ENCODE measurements around the gene CXCL5. TPM values are rescaled to one million over a fixed set of nuclear protein-coding genes. Genes with fewer than 3 reads are reported as not detected.

Gene CXCL5
- total and polyA plus RNA-seq, 2 of the 13 experiments (the other 11 are each of a cell fraction or from before 2014, with no cell fraction given), result not detected

DNA sequence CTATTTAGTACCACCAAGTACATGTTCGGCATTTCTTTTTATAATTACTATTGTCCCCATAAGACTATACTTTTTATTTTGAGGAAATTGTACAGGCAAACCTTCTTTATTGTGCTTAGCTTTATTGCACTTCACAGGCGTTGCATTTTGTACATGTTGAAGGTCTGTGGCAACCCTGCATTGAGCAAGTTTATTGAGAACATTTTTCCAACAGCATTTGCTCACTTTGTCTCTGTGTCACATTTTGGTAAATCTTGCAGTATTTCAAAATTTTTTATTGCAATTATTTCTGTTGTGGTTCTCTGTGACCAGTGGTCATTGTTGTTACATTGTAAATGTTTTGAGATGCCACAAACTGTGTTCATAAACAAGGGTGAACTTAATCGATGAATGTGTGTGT is 10.8 kb upstream of the CXCL5 start (continued):
- no peak for TF ChIP-seq SMYD3 (CRISPR knock-in tag; IDR thresholded peaks at IDR 0.05)
- TF ChIP-seq, protein P1, sequence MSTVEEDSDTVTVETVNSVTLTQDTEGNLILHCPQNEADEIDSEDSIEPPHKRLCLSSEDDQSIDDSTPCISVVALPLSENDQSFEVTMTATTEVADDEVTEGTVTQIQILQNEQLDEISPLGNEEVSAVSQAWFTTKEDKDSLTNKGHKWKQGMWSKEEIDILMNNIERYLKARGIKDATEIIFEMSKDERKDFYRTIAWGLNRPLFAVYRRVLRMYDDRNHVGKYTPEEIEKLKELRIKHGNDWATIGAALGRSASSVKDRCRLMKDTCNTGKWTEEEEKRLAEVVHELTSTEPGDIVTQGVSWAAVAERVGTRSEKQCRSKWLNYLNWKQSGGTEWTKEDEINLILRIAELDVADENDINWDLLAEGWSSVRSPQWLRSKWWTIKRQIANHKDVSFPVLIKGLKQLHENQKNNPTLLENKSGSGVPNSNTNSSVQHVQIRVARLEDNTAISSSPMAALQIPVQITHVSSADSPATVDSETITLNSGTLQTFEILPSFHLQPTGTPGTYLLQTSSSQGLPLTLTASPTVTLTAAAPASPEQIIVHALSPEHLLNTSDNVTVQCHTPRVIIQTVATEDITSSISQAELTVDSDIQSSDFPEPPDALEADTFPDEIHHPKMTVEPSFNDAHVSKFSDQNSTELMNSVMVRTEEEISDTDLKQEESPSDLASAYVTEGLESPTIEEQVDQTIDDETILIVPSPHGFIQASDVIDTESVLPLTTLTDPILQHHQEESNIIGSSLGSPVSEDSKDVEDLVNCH (CRISPR knock-in tag; IDR thresholded peaks at IDR 0.05), result no peak
- TF ChIP-seq, protein P2, sequence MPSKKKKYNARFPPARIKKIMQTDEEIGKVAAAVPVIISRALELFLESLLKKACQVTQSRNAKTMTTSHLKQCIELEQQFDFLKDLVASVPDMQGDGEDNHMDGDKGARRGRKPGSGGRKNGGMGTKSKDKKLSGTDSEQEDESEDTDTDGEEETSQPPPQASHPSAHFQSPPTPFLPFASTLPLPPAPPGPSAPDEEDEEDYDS (CRISPR knock-in tag; IDR thresholded peaks at IDR 0.05), result no peak
- no peak for TF ChIP-seq ZNF354B (CRISPR knock-in tag; IDR thresholded peaks at IDR 0.05)
- TF ChIP-seq CSRNP1 (CRISPR knock-in tag; IDR thresholded peaks at IDR 0.05), result no peak

DNA sequence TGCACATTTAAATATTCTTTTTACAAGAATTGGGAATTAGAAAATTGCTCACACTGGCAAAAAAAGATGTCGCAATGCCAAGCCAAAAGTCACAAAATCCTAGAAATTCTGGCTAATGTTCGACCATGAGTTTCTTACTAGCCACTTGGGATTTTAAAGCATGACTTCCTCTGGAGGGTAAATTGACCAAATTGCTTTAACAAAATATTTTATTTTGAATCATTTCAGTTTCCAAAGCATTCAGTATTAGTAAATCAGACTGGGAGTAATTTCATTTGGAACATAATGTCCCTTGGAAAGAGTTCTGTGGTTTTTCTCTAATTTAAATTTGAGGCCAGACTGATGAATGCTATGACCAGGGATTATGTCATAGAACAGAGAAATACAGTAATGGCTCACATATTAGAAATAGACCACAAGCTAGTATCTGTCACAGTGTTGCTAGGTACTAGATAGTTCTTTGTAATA is 7.6 kb upstream of the CXCL5 start:
- POLR2A ChIA-PET, result no interaction called here

More for the DNA sequence above, 7.6 kb upstream of the CXCL5 start:
- no peaks in the 10 kb centered on the region for H3K9me3 ChIP-seq (ENCODE audit: low read length)
- H3K79me2 ChIP-seq (ENCODE audit: insufficient read depth, low read length), result no peaks in the 10 kb centered on the region
- no peak overlapping the region for H3K9ac ChIP-seq (ENCODE audit: insufficient read depth, low read depth, low read length)
- 0 out of 2 replicates have a peak overlapping the region, but pooled peaks have one; percentile 14 for H3K4me2 ChIP-seq (ENCODE audit: low read depth, low read length)
- BruUV-seq (replicated peaks), result no TSS peak
- H3K27me3 ChIP-seq (ENCODE audit: control insufficient read depth in 1 of 2, insufficient read depth in 2 of 2, low read length in 2 of 2), result no peaks in the 10 kb centered on the region
- no peak overlapping the region for H2AFZ ChIP-seq (ENCODE audit: low read length)
- no peak for TF ChIP-seq ZNF598 (CRISPR knock-in tag; IDR thresholded peaks at IDR 0.05; ENCODE audit: borderline replicate concordance)
- peak; percentile 66; the same call in 1 of the 2 replicates for TF ChIP-seq CEBPB (IDR thresholded peaks at IDR 0.05; ENCODE audit: borderline replicate concordance, low read depth, low read length)
- TF ChIP-seq FIP1L1 (IDR thresholded peaks at IDR 0.05; ENCODE audit: borderline replicate concordance, insufficient read depth, low read depth, low read length), result no peak
- 0 out of 4 replicates have a peak, but pooled peaks of 1 of the 2 experiments have one; percentile 2 for TF ChIP-seq MAFK (conservative IDR thresholded peaks at IDR 0.05 in 1 of 2, IDR thresholded peaks at IDR 0.05 in 1 of 2; ENCODE audit: low read length in 2 of 2)
- TF ChIP-seq ZFX (CRISPR knock-in tag; IDR thresholded peaks at IDR 0.05; ENCODE audit: low read depth), result no peak
- intact Hi-C loops (cut with micrococcal nuclease; ENCODE audit: unreplicated experiment) (no loop called here), in situ Hi-C loops (cut with HindIII; ENCODE audit: extremely low pct_ligation_motif_present, low pct_unique_long_range_greater_than_20kb) (no loop called here)
- H3K4me1 ChIP-seq (ENCODE audit: insufficient read depth, low read length), result peaks cover 22% of the 10 kb centered on the region
- H3K36me3 ChIP-seq (replicated peaks in 1 of 2; ENCODE audit: control insufficient read depth in 1 of 2, insufficient read depth in 2 of 2, low read length in 2 of 2), result no peaks in the 10 kb centered on the region
- CTCF ChIA-PET (ENCODE audit: low intra/inter-chr PET ratio, low total read pairs), result no interaction called here
- H3K4me3 ChIP-seq (replicated peaks in 1 of 3; ENCODE audit: insufficient read depth in 1 of 3, low read depth in 2 of 3, low read length in 3 of 3), result no peak overlapping the region
- ATAC-seq (no peak), FAIRE-seq (no peak), DNase-seq (ENCODE audit: low spot score) (no peak)
- no peaks in the 10 kb centered on the region for H4K20me1 ChIP-seq (ENCODE audit: insufficient read depth, low read length)
- 2% methylated on average over 2 of the region's 2 CpGs for whole genome bisulfite sequencing (ENCODE audit: low lambda C conversion rate)
- H3K27ac ChIP-seq (ENCODE audit: extremely low read length, insufficient read depth, low read length), result no peak overlapping the region
